CD4-positive, alpha-beta T cell treated with Interleukin-15 for 4 hours (primary cell): ENCODE results near the gene HIKESHI.
A peak's percentile ranks its signal among the peaks of the same experiment; 100 is the strongest.
"Not testable (repeated sequence)": the region's sequence is repeated elsewhere in the genome, so short reads cannot be mapped to it uniquely, and the experiment has no call there.

Source experiments
- DNase-seq: peaks from one replicate; pipeline ENCODE4 v3.0.0-alpha.2; 2020; ENCODE audit warnings: low spot score

HIKESHI gene

GRCh38 chr11:86292912-86293616 is 9.0 kb upstream of the HIKESHI start:
- DNase-seq = peak; percentile 66

DNA sequence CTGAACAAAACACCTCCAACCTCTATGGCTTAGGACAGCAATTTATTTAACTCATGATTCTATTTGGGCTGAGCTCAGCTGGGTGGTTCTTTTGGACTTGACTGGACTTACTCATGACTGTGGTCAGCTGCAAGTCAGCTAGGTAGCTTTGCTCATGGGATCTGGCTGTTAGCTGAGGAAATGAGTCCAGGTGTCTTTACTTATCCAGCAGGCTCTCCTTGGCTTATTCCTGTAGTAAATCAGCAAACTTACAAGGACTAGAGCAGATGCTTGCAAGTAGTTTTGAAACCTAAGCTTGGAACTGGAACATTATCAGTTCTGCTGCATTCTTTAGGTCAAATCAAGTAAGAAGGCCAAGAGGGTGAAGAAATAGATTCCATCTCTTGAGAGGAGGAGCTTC is 8.0 kb upstream of the HIKESHI start:
- DNase-seq = no peak

GRCh38 chr11:86301742-86302091 is 323 bp upstream of the HIKESHI start:
- no peak for DNase-seq

DNA sequence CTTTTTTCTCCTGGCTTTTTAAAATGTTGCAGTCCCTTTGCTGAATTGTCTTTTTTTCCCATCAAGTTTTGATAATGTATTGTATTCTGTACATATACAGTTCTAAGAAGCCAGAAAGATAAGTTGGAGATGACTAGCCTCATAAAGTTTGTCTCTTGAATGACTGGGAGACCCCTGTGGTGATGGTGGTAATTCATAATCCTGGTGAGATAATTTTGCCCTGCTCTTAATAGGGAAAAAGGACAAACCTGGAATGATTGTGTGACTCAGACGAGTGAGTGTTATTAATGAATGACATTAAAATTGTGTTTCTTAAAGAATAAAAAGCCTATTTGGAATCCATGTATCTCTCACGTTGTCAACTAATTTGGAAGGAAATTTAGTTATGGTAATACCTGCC is 1.2 kb downstream of the HIKESHI start:
- DNase-seq = no peak

- not testable (repeated sequence) for DNase-seq
Measured at GRCh38 chr11:86308710-86309109, 6.7 kb downstream of the HIKESHI start.

GRCh38 chr11:86313793-86314192 is 11.8 kb downstream of the HIKESHI start:
- no peak for DNase-seq

GRCh38 chr11:86314636-86315035 is 12.6 kb downstream of the HIKESHI start:
- no peak for DNase-seq

DNA sequence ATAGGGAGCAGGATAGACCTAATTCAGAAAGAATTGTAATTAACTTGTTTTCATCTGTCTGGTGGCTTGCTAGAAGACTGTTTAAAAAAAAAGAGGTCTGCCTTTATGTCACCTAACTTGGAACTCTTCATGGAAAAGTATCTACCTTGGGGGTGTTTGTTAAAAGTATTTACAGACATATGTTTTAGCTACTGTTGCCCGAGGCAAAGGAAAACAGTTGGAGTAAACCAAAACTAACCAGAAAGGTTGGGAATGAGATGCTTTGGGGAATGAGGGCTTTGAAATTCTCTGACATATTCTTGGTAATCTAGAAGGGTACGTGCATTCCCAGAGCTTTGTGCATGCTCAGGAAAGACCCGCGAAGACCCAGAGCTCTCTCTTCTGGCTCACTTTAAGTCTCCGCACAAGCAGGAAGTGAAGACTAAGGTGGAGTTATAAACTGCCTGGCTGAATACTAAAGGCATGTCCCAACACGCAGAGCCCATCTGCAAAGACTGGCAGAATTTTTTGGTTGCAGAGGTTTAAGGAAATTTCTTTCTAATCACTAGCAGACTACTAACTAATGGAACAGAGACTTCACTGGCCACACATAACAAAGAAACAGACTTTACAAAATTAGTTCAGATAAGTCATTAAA is 33.2 kb downstream of the HIKESHI start:
- DNase-seq = no peak

- DNase-seq = no peak
Measured at GRCh38 chr11:86337227-86337626, 35.2 kb downstream of the HIKESHI start.

DNA sequence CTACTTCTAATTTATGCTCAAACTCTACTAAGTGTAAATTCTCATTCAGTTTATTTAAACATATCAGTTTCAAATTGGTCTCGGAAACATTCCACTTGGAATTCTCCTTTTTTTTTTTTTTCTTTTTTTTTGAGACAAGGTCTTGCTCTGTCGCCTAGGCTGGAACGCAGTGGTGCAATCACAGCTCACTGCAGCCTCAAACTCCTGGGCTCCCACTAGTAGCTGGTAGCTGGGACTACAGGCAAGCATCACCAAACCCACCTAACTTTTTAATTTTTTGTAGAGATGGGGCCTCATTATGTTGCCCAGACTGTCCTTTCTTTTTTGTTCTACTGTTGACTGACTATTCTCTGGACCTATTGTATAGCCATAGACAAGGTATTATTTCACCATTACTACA is 39.3 kb downstream of the HIKESHI start:
- no peak for DNase-seq

DNA sequence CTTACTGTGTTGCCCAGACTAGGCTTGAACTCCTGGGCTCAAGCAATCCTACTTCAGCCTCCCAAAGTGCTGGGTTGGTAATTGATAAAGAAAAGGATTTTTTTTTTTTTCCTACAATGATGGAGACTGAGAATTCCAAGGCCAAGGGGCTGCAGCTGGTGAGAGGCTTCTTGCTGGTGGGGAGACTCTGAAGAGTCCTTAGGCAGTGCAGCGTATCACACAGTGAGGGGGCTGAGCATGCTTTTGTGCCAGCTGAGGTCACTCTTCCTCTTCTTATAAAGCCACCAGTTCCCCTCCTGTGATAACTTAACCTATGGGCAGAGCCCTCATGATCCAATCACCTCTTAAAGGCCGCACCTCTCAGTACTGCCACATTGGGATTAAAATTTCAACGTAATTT is 44.5 kb downstream of the HIKESHI start:
- DNase-seq = no peak

DNA sequence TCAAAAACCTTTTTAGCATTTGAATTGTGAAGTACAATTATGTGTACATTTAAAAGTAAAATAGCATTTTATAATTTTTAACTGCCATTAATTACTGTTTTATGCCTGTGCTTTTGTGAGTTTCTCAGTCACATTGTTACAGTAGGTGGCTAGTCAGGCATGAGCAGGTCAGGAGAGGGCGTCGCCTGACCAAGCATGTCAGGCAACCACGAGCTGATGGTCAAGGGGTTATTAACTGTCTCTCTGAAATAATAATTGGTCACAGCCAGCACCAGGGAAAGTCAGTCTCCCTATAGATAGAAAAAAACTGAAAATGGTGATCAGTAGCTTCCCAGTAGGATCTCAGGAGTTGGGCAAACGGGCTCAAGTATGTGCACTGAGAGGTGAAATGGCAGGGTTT is 53.2 kb downstream of the HIKESHI start:
- DNase-seq = no peak

DNA sequence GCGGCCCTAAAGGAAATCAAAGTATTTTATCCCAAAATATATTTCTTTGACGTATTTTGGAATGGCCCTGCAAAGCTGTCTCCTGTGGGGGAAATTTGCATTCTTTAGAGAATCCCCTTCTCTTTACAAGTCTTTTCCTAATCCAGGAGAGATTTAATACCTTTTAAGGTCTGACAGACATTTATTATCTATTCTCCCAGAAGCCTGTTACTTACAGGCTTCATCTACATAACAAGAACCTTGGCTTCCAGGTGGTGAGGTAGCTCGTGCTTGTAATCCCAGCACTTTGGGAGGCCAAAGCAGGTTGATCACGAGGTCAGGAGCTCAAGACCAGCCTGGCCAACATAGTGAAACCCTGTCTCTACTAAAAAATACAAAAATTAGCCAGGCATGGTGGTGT is 55.4 kb downstream of the HIKESHI start:
- DNase-seq = not testable (repeated sequence)

GRCh38 chr11:86358720-86359119 is 56.7 kb downstream of the HIKESHI start:
- DNase-seq = no peak

- DNase-seq = no peak
Measured at GRCh38 chr11:86360775-86361395, 58.8 kb downstream of the HIKESHI start.

DNA sequence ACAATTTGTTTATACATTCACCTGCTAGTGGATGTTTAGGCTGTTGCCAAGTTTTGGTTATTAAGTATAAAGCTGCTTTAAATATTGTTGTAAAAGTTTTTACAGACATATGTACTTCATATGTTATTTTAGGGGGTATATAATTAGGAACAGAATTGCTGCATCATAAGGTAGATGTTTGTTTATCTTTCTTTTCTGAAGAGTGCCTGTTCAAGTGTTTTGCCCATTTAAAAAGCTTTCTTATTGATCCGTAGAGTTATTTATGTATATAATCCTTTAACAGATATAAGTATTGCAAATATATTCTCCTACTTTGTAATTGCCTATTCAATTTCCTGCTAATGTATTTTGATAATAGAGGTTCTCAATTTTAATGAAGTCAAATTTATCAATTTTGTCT is 61.4 kb downstream of the HIKESHI start:
- no peak for DNase-seq

- DNase-seq = no peak
Measured at GRCh38 chr11:86365546-86365945, 63.5 kb downstream of the HIKESHI start.

DNA sequence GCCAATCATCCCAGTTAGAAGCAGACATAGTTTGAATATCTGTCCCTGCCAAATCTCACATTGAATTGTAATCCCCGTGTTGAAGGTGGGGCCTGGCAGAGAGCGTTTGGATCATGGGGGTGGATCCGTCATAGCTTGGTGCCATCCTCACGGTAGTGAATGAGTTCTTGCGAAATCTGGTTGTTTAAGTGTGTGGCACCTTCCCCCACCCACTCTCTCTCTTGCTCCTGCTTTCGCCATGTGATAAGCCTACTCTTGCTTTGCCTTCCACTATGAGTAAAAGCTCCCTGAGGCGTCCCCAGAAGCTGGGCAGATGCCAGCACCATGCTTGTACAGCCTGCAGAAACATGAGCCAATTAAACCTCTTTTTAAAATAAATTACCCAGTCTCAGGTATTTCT is 67.6 kb downstream of the HIKESHI start:
- no peak for DNase-seq

DNA sequence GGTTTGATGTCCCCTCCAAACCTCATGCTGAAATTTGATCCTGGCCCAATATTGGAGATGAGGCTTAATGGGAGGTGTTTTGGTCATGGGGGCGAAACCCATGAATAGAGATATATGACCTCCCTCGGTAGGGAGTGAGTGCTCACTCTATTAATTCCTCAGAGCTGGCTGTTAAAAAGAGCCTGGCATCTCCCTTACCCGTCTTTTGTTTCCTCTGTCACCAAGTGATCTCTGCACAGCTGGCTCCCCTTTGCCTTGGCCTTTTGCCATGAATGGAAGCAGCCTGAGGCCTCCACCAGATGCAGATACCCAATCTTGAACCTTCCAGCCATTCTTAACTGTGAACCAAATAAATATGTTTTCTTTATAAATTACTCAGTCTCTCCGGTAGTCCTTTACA is 68.1 kb downstream of the HIKESHI start:
- no peak for DNase-seq

DNA sequence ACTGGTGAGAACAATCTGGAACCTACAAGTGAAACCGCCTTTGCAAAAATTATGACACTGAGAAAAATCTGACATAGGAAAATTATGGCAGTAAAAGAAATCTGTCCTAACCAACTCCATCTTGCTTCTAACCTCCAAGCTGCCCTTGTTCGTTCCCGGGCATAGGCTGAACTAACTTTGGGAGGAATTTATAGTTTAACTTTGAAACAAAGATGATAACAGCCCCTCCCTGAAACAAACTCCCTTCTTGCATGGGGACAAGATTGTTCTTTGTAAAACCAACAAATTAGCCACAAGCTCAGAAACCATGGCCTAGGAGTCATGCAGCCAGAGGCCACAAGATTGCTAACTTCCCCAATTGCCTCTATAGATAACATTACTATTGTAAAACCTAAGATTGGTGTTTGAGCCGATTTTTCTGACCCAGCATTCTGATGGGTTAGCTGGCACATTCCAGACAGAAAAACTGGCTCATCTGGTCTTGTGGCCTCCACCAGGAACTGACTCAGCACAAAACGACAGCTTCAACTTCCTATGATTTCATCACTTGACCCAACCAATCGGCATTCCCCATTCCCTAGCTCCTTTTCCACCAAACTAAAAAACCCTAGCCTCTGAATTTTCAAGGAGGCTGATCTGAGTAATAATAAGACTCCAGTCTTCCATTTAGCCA is 69.0 kb downstream of the HIKESHI start:
- no peak for DNase-seq

GRCh38 chr11:86372041-86372440 is 70.0 kb downstream of the HIKESHI start:
- no peak for DNase-seq

- no peak for DNase-seq
Measured at GRCh38 chr11:86372586-86372985, 70.5 kb downstream of the HIKESHI start.

GRCh38 chr11:86374069-86374468 is 72.0 kb downstream of the HIKESHI start:
- no peak for DNase-seq
